ENCODE data around the gene PRCC.

Gene PRCC, protein sequence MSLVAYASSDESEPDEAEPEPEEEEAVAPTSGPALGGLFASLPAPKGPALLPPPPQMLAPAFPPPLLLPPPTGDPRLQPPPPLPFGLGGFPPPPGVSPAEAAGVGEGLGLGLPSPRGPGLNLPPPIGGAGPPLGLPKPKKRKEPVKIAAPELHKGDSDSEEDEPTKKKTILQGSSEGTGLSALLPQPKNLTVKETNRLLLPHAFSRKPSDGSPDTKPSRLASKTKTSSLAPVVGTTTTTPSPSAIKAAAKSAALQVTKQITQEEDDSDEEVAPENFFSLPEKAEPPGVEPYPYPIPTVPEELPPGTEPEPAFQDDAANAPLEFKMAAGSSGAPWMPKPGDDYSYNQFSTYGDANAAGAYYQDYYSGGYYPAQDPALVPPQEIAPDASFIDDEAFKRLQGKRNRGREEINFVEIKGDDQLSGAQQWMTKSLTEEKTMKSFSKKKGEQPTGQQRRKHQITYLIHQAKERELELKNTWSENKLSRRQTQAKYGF

DNA sequence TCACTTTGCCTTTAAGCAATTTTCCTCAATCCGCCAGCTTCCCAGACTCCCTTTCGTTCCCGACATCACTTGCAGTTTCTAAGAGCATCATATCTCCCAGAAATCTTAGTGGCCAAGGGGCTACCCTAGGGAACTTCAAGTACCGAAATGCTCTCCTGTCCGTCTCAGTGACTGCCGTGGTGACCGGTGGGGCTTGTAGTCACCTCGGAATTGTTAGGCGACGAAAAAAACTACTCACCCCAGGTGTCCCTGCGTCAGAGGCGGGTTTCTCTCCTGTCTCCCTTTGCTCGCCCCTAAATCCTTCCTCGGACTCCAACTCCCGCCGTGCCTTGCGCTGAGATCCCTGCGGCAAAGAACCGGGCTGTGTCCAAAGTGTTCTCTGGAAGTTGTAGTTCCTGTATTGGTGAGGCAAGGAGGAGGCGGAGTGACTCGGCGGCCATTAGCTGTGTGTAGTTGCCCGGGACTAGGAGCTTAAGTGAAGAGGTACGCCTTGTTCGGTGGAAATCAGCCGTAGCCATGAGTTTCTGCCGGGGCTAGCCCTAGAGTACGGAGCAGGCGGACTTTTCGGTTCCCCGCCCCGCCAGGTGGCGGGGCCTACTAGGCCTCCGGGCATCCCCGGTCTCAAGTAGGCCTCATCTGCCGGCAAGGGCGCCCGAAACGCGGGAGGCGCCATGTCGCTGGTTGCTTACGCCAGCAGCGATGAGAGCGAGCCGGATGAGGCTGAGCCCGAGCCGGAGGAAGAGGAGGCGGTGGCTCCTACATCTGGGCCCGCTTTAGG lies at the start of gene PRCC:
Gene PRCC (plus strand): TSS at position 435 of the 778 bp plus-strand sequence. CDS start 237 bp downstream, at position 672.
- H3K4me1 Mint-ChIP-seq (ENCODE audit: low read depth), result peaks cover 53% of the 10 kb centered on the region
- H3K36me3 Mint-ChIP-seq (ENCODE audit: low read depth), result peaks cover 28% of the 10 kb centered on the region
- H3K27me3 Mint-ChIP-seq, result no peaks in the 10 kb centered on the region
- no peak within 1 kb of the TSS for H3K4me3 Mint-ChIP-seq
- H3K9me3 Mint-ChIP-seq, result no peaks in the 10 kb centered on the region
- no peak within 1 kb of the TSS for H3K27ac Mint-ChIP-seq
- intact Hi-C loops (cut with micrococcal nuclease), result loop anchor here (1.0 kb wide), 3 partner anchors 16 to 39 kb away; partner anchors contain the start of genes HDGF, ISG20L2, METTL25B and MRPL24

DNA sequence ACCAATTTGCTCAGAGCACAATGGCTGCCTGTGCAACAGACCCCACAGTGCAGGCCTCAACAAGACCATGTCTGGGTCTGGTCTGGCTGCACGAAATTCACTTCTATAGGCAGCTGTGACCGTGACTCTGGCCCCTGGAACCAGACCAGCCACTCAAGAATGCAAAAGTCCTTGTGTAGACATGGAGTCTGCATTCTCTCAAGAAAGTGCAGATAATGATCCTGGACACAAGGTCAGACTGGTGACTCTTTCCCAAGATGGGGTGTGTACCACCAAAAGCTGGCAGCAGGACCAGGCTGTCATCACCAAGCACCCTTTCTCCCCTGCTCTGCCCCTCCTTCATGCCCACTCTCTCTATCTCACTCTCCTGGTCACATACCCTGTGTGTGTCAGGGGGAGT lies 46.2 kb upstream of the PRCC start:
- Mint-ChIP-seq H3K4me3 (no peak overlapping the region), H3K36me3 (ENCODE audit: low read depth) (peaks cover 12% of the 10 kb centered on the region), H3K27ac (no peak overlapping the region), H3K27me3 (no peaks in the 10 kb centered on the region), H3K4me1 (ENCODE audit: low read depth) (peaks cover 15% of the 10 kb centered on the region), H3K9me3 (no peaks in the 10 kb centered on the region)
- intact Hi-C loops (cut with micrococcal nuclease), result no loop called here

DNA sequence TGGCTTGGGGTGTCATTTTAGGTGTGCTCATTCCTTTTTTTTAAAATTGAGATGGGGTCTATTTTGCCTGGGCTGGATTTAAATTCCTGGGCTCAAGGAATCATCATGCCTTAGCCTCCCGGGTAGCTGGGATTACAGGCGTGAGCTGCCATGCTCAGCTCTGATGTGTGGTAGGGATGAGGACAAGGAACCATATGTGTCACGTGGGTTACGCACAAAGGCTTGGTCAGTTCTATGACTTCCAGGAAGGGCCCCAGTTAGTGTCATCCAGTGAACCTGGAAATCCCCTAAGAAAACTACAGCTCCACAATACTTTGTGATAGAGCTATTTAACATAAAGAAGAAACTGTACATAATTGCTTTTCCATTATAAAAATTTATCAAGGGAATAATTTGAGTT lies 45.8 kb upstream of the PRCC start:
- peaks cover 13% of the 10 kb centered on the region for H3K4me1 Mint-ChIP-seq (ENCODE audit: low read depth)
- peaks cover 8% of the 10 kb centered on the region for H3K36me3 Mint-ChIP-seq (ENCODE audit: low read depth)
- H3K9me3 Mint-ChIP-seq, result no peaks in the 10 kb centered on the region
- intact Hi-C loops (cut with micrococcal nuclease), result no loop called here
- H3K4me3 Mint-ChIP-seq, result no peak overlapping the region
- H3K27me3 Mint-ChIP-seq, result no peaks in the 10 kb centered on the region
- no peak overlapping the region for H3K27ac Mint-ChIP-seq

DNA sequence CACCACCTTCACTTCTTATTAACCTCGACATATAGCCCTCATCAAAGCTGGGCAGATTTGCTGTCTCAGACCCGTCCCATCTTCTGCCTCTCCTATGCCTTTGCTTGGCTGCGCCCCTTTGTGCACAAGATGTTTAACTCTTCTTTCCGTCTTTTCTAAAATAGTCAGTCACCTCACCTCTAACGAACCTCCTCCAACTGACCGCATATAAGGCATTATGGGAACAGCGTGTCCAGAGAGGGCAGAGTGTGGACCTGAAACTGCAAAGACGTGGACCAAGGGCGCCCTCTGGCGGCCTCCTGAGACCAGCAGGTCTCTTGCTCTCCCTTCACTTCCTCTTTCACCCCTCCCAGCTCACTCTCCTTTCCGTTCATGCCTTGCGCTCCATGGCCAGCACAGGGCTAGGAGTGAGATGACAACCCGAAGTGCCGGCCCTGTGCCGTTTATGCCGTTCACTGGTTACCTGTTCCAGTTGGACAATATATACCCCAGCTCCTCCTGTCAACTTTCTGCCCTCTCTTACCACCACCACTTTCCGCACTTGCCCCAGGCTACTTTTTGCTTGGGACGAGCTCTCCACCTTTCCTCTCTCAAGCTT lies 41.6 kb upstream of the PRCC start:
- Mint-ChIP-seq H3K9me3 (no peaks in the 10 kb centered on the region), H3K27ac (no peak overlapping the region), H3K4me1 (ENCODE audit: low read depth) (peaks cover 23% of the 10 kb centered on the region), H3K4me3 (no peak overlapping the region), H3K27me3 (no peaks in the 10 kb centered on the region), H3K36me3 (ENCODE audit: low read depth) (no peaks in the 10 kb centered on the region)
- intact Hi-C loops (cut with micrococcal nuclease), result loop anchor here (1.0 kb wide), 1 partner anchor 36 kb away; no protein-coding TSS in a partner anchor

DNA sequence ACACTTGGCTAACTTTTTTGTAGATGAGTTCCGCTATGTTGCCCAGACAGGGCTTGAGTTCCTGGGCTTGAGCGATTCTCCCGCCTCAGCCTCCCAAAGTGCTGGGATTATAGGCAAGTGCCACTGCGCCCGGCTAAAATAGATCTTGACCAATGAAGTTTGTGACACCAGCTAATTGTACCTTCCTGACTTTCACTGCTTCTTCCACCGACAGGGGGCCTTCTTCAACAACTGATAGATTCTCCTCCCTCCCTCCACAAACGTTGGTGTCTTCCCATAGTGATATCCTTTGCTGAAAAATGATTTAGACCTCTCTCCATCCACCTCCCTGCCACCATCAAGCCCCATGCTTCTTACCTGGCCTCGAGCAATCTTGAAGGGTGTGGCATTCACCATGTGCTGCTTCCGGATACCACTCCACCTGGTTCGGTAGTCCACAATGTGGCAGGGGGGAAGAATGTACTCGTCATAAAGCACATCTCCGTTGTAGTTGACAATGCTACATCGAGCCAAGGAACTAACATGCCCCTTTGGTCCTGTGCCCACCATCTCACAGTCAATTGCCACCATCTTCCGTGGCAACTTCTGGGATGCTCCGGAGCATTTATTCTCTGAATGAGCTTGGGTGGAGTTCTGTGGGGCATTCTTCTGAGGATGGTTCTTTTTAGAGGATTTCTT lies 40.6 kb upstream of the PRCC start:
- H3K27ac Mint-ChIP-seq, result no peak overlapping the region
- H3K36me3 Mint-ChIP-seq (ENCODE audit: low read depth), result peaks cover 3% of the 10 kb centered on the region
- H3K9me3 Mint-ChIP-seq, result no peaks in the 10 kb centered on the region
- H3K4me1 Mint-ChIP-seq (ENCODE audit: low read depth), result peaks cover 22% of the 10 kb centered on the region
- H3K4me3 Mint-ChIP-seq, result no peak overlapping the region
- intact Hi-C loops (cut with micrococcal nuclease), result no loop called here
- H3K27me3 Mint-ChIP-seq, result no peaks in the 10 kb centered on the region

DNA sequence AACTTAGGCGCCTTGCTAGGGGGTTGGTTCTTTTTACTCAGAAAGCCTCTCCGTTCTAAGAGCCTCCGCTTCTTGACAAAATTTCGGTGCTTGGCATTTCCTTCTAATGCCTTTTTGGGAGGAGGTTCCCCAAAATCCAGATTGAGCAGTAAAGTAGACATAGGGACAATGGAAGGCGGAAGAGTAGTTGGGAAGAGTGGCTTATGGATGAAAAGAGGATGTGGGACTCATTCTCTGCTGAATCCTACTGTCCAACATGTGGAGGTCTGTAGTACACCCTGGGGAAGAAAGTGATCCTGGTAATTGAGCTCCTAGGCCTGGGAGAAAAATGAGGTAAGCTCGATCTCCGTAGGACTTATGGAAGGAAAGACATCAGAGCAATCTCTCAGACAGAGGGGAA lies 39.8 kb upstream of the PRCC start:
- Mint-ChIP-seq H3K9me3 (no peaks in the 10 kb centered on the region), H3K27me3 (no peaks in the 10 kb centered on the region), H3K36me3 (ENCODE audit: low read depth) (peaks cover 11% of the 10 kb centered on the region), H3K4me3 (no peak overlapping the region), H3K27ac (no peak overlapping the region), H3K4me1 (ENCODE audit: low read depth) (peaks cover 24% of the 10 kb centered on the region)
- intact Hi-C loops (cut with micrococcal nuclease), result no loop called here

DNA sequence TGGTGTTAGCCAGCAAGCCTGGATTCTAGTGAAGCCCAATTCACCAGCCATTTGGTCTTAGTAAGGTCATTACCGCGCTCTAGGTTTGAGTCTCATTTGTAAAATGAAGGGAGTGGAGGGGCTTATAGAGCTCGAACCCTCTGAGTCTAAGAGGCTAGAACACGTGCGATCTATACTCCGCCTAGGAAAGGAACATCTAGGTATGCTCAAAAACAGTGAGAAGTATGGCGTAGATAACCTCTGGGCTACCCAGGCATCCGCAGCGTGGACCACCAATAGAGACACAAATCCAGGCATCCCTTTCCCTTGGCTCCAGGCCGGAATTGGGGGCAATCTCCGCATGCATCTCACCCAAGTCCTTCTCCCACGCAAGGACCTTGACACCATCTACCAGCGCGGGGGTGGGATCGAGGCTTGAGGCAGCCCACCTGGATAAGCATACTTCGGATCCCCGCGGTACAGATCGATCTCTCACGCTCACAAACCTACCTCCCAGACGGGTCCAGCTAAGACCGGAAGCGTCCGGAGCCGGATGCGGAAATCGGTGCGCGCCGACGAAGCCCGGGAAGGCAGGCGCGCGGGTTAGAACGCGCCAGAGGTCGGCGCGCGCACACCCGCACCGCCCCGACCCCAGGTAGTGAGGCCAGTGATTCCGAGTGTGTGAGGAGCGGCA lies 39.3 kb upstream of the PRCC start, which contains the start of gene METTL25B:
Gene METTL25B (plus strand): TSS at position 544 of the 673 bp plus-strand sequence. CDS start 636 bp downstream, outside the sequence.
- no peak within 1 kb of the TSS for H3K4me3 Mint-ChIP-seq
- peaks cover 24% of the 10 kb centered on the region for H3K4me1 Mint-ChIP-seq (ENCODE audit: low read depth)
- H3K27ac Mint-ChIP-seq, result no peak within 1 kb of the TSS
- intact Hi-C loops (cut with micrococcal nuclease), result loop anchor here (1.0 kb wide), 3 partner anchors 13 to 164 kb away; partner anchors contain the start of genes MRPL24 and PRCC
- no peaks in the 10 kb centered on the region for H3K27me3 Mint-ChIP-seq
- peaks cover 17% of the 10 kb centered on the region for H3K36me3 Mint-ChIP-seq (ENCODE audit: low read depth)
- H3K9me3 Mint-ChIP-seq, result no peaks in the 10 kb centered on the region

DNA sequence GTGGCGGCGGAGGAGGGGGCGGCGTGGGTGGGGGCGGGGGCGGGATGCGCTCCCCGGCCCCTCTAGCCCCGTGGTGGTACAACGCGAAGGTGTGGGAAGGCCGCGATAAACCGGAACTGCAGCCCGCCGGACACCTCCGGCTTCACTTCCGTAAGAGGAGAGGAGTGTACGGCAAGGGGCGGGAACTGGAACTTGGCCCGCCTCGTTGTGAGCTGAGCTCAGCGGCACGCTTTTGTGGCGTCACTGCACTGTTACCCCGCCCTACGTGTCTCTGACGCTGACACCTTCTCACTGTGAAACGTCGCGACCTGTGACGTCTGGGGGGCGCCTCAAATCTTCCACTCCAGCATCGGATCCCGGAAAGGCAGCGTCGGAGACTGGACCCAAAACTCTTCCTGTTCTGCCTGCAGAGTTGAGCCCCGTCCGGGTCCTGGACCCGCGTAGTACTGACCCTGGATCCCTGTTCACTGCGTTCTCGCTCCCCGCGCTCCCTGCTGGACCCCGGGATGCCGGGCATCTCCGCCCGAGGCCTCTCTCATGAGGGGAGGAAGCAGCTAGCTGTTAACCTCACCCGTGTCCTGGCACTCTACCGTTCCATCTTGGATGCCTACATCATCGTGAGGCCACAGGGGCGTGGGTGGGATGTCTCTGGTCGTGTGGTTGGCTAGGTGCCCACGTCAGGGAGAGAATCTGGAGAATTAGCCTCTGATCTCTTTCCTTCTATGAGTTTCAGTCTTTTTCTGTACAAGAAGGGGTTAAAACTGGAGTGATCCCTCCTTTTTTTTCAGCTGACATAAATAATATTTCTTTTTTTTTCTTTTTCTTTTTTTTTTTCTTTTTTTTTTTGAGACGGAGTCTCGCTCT lies 38.5 kb upstream of the PRCC start, which contains the start of gene ISG20L2:
Gene ISG20L2 (minus strand): TSS at position 168 of the 864 bp plus-strand sequence. CDS start 1,114 bp downstream, outside the sequence.
- Mint-ChIP-seq H3K4me1 (ENCODE audit: low read depth) (peaks cover 23% of the 10 kb centered on the region), H3K36me3 (ENCODE audit: low read depth) (peaks cover 25% of the 10 kb centered on the region), H3K27me3 (no peaks in the 10 kb centered on the region), H3K9me3 (no peaks in the 10 kb centered on the region), H3K4me3 (no peak within 1 kb of the TSS), H3K27ac (no peak within 1 kb of the TSS)
- intact Hi-C loops (cut with micrococcal nuclease), result loop anchor here (1.0 kb wide), 3 partner anchors 12 to 163 kb away; partner anchors contain the start of genes MRPL24 and PRCC

DNA sequence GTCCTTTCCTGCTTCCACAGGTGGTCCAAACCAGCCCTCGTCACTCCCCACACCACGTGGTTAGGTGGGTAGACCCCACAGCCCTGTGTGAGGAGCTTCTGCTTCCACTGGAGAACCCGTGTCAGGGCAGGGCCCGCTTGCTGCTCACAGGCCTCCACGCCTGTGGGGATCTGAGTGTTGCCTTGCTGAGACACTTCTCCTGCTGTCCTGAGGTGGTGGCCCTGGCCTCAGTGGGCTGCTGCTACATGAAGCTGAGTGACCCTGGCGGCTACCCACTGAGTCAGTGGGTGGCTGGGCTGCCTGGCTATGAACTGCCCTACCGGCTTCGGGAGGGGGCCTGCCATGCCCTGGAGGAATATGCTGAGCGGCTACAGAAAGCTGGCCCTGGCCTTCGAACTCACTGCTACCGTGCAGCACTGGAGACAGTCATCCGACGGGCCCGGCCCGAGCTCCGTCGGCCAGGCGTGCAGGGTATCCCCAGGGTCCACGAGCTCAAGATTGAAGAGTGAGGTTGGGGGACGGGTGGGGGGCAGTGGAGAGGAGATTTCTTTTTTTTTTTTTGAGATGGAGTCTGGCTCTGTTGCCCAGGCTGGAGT lies 33.2 kb upstream of the PRCC start:
- H3K4me1 Mint-ChIP-seq (ENCODE audit: low read depth), result peaks cover 18% of the 10 kb centered on the region
- H3K4me3 Mint-ChIP-seq, result no peak overlapping the region
- no peaks in the 10 kb centered on the region for H3K9me3 Mint-ChIP-seq
- H3K36me3 Mint-ChIP-seq (ENCODE audit: low read depth), result peaks cover 68% of the 10 kb centered on the region
- no peak overlapping the region for H3K27ac Mint-ChIP-seq
- H3K27me3 Mint-ChIP-seq, result no peaks in the 10 kb centered on the region
- intact Hi-C loops (cut with micrococcal nuclease), result no loop called here

DNA sequence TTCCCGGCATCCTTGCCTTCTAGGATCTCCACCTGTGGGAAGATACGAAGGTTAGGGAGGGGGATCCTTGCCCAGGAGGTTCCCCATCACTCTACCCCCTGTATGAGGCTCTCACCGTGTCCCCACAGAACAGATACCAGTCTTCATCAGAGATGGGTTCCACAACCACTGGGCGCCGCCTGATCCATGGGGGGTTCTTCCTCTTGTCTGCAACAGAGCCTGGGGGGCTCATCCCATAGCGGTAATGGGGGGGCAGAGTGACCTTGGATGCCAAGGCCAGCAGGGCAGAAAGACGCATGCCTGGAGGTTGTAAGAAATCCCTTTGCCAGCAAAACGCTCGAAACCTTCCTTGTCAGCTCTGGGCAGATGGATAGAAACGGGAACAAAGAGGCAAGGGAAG lies 28.9 kb upstream of the PRCC start:
- intact Hi-C loops (cut with micrococcal nuclease), result no loop called here
- H3K4me1 Mint-ChIP-seq (ENCODE audit: low read depth), result peaks cover 26% of the 10 kb centered on the region
- H3K27me3 Mint-ChIP-seq, result no peaks in the 10 kb centered on the region
- peak overlapping the region; percentile 23 for H3K27ac Mint-ChIP-seq
- no peaks in the 10 kb centered on the region for H3K9me3 Mint-ChIP-seq
- H3K36me3 Mint-ChIP-seq (ENCODE audit: low read depth), result peaks cover 78% of the 10 kb centered on the region
- no peak overlapping the region for H3K4me3 Mint-ChIP-seq

DNA sequence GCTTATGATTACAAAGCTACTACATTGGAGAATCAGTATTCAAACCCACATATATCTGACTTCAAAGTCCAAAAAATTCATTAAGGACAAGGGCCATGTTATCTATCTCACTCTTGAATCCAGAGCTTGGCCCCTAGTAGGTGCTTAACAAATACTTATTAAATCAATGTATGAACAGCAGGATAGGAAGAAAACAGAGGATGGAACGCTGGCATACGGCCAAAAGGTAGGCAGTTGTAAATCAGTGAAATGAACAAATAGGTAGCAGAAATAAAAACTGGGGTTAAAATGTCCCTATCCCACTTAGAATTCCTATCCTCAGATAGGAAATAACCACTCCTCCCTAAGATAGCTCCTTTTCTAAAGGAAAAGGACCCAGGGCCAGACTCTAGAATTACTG lies 28.4 kb upstream of the PRCC start:
- Mint-ChIP-seq H3K4me1 (ENCODE audit: low read depth) (peaks cover 31% of the 10 kb centered on the region), H3K4me3 (no peak overlapping the region), H3K36me3 (ENCODE audit: low read depth) (peaks cover 78% of the 10 kb centered on the region), H3K27ac (no peak overlapping the region), H3K27me3 (no peaks in the 10 kb centered on the region), H3K9me3 (no peaks in the 10 kb centered on the region)
- intact Hi-C loops (cut with micrococcal nuclease), result no loop called here

DNA sequence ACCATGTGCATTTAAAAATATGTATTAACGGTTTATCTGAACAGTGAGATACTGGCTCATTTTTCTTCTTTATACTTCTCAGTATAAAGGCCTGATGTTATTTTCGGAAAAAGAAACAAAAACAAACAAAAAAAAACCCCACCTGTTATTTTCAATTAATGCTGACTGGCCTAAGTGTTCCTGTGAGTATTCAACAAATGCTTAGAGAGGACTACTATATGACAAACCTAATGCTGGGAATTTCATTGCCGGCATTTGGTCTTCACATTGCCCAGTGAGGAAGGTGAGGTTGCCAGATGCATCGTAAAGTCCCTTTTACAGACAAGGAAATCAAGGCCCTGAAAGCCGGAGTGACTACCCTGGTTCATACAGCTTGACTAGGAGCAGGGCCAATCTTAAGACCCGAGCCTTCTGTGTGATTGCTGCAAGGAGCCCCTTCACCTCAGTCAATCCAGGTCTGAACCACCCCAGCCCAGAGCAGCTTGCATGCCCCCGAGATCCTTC lies 27.0 kb upstream of the PRCC start:
- Mint-ChIP-seq H3K4me3 (peak overlapping the region; percentile 98), H3K4me1 (ENCODE audit: low read depth) (peaks cover 45% of the 10 kb centered on the region), H3K27me3 (no peaks in the 10 kb centered on the region), H3K27ac (peak overlapping the region; percentile 92), H3K36me3 (ENCODE audit: low read depth) (peaks cover 84% of the 10 kb centered on the region), H3K9me3 (no peaks in the 10 kb centered on the region)
- intact Hi-C loops (cut with micrococcal nuclease), result no loop called here

Measured in dendritic cell treated with granulocyte-macrophage colony-stimulating factor and Interleukin-4, amounts not matched to agents 40 ng/mL and 50 ng/mL, for 4 days (primary cell).